ENCODE measurements around the gene GNS.

GNS gene

DNA sequence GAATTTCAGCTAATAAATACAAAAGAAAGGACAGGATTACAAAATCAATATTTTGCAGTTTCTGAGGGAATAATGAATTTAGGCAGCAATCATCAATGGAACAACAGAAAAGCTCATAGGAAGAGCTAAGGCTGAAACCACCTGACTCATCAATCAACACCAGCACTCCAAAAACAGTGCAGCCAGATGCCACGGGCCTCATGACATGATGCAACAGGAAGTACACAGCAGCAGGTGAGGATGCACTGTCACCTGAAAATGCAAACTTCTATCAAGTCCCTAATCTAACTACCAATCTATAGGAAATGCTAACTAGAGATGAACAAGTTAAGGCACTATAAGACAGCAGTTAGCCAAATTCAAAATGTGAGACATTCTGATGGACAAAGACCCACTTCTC lies 21.7 kb downstream of the GNS start:
- DNase-seq (ENCODE audit: low spot score) (no peak), FAIRE-seq (no peak)

DNA sequence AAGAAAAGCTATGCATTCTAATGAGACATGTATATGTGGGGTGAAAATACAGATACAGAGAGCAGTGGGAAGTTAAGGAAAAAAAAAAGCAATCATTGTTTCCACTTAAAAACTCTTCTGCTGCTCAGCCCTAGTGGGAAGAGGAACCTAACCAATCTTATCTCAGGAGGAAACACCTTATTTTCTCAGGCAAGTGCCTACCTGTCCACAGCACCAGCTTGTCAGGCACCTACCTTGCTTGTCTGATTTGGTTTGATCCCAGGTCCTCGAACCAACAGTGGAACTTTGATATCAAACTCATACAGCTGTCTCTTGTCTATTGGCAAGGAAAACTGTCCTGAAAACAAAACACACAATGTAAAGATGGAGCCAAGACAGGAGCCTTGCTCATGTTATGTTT lies 22.4 kb downstream of the GNS start:
- DNase-seq (ENCODE audit: low spot score) (no peak), FAIRE-seq (no peak)

DNA sequence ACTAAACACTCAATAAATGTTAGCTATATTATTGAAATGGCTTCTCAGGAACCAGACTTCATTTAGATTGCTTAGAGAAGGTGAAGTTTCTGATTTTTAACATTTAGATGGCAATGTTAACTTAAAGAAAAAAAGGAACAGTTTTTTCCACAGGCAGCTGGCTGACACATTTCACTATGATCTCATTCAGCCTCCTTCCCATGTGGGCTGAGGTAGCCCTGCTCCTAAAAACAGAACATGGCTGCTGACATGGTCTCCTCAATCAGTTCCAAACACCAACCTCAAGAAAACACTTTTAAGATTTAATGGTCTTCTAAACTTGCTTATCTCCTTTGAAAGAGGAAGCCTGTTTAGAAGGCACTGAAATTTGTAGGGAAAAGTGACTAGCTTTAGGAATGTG lies 23.8 kb downstream of the GNS start:
- FAIRE-seq = no peak
- DNase-seq (ENCODE audit: low spot score) = no peak

DNA sequence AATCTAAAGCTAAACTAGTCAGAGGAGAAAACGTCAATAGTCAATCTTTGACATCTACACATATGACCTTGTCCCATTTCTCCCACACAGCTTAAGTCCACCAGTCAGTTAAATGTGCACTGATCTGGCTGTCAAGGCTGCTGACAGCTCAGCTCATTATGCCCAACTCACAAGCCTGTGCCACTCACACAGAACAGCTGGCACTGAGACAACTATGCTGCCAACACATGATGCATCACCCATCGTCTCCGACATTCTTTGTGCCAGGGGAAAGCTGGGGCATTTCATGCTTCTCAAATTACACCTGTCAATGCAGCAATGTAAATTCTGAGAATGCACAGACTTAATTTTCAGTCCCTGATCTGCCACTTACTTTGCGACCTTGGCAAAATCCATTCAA lies 25.3 kb downstream of the GNS start:
- peak; percentile 41 for DNase-seq (ENCODE audit: low spot score)
- FAIRE-seq = no peak

DNA sequence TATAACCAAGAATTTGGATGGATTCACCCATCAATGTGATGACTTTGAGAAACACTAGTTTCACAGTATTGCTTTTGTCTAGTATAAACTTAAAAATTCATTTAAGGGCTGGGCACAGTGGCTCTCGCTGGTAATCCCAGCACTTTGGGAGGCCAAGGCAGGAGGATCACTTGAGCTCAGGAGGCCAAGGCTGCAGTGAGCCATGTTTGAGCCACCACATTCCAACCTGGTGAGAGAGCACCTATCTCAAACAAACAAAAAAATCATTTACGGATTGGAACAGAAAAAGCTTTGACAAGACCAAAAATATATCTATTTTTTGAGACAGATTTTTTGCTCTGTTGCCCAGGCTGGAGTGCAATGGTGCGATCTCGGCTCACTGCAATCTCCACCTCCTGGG lies 27.5 kb downstream of the GNS start:
- FAIRE-seq (no peak), DNase-seq (ENCODE audit: low spot score) (no peak)

DNA sequence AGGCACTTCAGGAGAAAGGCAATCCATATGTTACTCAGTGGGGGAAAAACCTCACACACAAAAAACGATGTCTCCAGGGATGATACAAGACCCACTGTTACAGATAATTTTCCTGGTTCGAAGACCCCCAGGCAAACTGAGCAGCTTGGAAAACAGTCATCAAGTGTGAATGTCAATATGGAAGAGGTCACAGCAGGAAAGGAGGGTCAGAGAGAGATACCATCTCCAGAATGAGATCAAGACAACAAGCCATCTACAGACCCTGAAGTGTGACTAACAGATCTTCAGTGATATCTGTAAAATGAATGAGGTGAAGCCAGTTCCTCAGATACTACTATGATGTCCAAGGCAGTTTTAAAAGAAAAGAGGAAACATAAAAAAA lies 28.6 kb downstream of the GNS start:
- FAIRE-seq = no peak
- no peak for DNase-seq (ENCODE audit: low spot score)

DNA sequence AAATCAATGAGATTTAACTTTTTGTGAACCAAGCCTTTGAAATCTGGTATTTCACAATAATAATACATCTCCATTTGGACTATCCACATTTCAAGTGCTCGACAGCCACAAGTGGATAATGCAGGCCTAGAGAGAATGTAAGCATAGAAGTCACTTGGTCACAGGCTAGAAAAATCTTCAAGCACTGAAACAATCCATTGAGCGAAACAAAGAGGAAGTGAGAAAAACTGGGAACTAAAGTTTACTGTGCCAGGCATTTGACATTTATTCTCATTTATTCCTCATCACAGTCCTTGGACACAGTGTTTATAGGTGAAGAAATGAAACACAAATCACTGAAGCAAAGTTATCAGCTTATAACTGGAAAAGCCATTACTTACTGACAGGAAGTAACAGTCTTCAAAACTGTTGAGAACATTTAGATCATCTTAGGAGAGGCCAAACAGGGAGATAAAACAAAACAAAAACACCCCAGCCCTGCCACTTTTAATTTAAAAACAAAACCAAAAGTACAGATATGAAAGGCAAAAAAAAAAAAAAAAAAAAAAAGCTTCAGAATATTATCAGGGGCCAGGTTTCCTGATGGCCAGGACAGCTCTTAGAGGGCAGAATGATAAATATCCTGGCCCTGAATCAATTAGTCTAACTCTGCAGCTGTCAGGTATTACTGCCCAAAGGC lies 29.2 kb downstream of the GNS start:
- FAIRE-seq (no peak), DNase-seq (ENCODE audit: low spot score) (no peak)

DNA sequence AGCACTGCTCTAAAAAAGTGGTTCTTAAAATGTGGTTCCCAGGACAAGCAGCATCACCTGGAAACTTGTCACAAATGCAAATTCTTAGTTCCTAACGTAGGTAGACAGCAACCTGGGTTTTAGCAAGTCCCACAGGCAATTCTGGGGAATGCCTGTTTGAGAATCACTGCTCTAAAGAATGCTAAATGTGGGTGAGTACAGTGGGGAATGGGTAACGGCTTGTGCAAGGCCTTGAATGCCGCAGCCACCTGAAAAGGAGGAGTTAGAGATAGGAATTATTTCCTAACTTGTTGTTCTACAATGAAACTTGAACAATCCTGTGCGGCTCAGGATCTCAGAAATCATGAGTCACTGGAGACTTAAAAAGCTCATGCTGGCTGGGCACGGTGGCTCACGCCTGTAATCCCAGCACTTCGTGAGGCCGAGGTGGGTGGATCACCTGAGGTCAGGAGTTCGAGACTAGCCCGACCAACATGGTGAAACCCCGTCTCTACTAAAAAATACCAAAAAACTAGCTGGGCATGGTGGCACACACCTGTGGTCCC lies 34.9 kb downstream of the GNS start:
- FAIRE-seq (no peak), DNase-seq (ENCODE audit: low spot score) (no peak)

DNA sequence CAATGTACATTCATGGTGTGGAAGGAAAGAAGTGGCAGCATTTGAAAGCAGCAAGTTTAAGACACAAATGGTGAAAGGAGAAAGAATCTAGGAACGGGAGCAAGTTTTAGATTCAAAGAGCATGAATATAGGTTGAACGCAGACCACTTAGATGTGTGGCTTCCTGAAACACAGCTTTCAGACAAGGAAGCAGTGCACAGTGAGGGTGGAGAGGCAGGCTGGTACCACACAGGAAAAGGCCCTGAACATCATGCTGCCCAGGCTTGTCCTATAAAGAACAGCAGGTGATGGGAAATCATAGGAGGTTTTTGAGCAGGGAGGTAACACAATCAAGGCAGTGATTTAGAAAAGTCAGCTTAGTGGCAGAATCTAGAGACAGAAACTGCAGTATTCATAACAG lies 35.6 kb downstream of the GNS start:
- no peak for FAIRE-seq
- no peak for DNase-seq (ENCODE audit: low spot score)

DNA sequence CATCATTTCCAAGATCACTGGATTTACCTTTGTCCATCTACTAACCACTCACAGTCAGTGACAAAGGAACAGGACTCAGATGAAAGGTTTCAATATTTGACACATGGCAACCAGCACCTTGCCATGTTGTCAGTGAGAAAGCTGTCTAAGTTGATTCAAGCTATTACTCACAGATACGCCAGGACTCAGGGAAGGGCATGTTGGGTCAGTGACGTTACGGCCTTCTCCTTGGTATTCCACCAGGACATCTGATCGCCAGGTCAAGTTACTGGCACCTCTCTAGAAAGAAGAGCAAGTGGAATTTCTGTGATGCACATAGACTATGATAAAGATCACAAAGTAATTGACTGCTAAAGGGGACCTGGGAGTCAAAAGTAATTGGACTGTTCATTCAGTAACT lies 36.4 kb downstream of the GNS start:
- DNase-seq (ENCODE audit: low spot score) (no peak), FAIRE-seq (peak; percentile 32)

DNA sequence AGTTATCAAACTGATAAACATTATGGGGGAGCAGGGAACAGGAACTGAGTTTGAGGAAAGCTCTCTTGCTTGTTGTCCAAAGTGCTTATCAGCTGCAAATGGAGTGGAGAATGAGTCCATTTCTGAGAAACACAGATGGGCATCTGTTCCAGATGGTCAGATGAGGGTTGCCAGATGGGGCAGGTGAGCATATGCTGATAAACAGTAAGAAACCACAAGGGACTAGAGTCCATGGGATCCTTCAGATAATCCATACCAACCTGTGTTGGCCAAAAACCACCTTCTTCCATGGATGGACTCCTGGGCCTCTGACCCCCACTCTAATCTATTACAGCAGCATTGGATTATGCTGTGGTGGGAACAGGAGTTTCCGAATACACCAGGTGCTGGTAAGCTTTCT lies 38.3 kb downstream of the GNS start:
- DNase-seq (ENCODE audit: low spot score) (no peak), FAIRE-seq (no peak)

DNA sequence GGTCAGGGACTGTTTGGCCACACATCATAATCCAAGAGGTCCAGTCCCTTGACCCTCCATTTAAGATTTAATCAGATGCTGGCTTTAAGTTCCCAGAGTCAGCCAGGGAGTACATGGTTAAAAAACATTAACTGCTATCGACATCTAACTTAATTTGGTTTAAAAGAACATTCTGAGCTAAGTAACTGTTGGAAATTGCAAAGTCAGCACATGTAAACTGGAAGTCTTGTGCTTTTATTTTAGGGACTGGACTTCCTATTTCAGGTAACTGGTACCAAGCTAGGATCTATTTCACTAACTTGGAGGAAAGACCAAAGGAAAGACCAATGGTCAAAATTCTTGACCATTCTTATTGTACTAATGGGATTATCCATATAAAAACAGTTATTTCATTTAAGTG lies 40.6 kb downstream of the GNS start:
- no peak for FAIRE-seq
- no peak for DNase-seq (ENCODE audit: low spot score)

DNA sequence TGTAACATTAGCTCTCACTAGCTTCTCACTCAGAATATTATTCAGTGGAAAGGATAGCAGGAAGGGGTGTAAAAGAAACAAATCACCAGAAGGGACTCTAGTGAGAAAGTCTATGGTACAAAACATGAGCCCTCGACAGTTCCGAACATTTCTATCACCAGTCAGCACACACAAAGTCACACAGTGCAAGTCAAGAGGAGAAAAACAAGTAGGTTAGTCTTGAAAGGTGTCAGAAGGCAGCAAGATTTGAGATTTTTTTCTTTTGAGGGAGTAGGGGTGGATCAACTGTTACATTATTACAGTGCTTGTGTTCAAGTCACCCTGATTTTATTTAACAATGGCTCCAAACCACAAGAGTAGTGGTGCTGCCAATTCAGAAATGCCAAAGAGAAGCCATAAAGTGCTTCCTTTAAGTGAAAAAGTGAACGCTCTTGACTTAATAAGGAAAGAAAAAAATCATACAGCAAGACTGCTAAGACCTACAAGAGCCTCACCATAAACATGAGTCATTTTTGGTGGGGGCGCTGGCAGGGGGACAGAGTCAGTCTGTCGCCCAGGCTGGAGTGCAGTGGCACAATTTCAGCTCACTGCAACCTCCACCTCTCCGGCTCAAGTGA lies 42.3 kb downstream of the GNS start:
- FAIRE-seq (no peak), DNase-seq (ENCODE audit: low spot score) (no peak)

DNA sequence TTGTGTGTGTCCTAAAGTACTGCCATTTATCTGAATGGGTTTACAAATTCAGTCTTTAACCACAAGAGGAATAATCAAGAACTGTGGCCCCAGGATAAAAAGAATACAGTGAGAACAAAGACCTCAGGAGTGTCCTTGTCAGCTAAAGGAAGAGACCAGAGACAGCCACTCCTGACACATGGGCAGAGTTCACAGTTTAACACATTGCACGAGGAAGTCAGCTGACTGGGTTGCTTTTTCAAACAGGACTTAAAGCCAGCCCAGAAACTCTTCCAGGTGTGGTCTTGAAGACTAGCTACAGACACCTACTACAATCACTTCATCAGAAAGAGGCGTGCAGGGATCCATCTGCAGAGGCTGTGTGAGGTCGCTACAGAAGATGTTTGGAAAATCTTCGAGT lies 42.8 kb downstream of the GNS start:
- no peak for FAIRE-seq
- DNase-seq (ENCODE audit: low spot score) = no peak

DNA sequence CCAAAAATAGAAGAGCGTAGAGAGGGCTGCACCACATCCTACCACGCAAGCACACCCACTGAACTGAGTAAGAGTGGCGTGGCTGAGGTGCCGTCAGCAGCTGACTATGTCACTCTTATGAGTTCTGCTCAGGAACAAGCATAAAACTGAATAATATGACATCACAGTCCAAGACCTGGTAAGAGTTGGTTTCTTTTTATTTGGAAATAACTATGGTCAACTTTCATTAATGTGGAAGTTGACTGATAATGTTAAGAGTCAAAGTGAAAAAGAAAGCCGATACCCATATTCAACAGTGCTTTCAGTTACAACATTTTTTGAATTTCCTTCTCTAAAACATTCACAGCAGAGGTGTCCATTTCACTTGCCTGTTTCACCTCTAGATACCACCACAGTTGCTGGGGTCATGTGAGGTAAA lies 44.6 kb downstream of the GNS start:
- no peak for DNase-seq (ENCODE audit: low spot score)
- FAIRE-seq = no peak

DNA sequence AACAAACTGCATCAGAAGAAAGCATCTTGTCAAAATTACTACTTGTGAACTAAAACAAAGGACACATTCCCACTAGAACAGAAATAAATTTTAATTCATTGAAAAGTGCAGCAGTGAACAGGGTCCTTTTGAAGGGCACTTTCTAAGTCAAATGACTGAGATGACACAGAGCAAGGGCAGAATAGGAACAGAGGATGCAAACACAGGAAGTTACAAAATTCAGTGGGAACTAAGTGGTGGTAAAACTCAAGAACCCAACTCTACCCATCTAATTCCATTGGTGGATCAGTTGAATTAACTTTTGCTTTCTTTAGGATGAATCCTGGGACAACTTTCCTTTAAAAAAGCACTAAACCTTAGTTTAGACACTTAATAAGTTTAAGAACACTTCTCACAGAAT lies 45.8 kb downstream of the GNS start:
- DNase-seq (ENCODE audit: low spot score) (no peak), FAIRE-seq (no peak)

DNA sequence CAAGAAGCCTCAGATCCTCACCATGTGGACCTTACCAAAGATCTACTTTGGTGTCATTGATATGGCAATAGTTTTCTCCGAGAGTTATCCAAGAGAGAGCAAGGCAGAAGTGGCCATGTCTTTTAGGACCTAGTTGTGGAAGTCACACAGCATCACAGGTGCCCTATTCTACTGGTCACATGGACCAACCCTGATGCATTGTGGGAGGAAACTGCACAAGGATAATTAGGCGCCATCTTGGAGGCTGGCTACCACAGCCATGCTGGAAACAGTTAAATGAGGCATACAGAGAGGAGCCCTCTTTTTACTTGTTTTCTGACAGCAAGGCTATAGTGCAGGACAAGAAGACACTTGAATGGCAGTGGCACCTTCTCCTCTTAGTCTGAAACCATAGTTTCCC lies 49.8 kb downstream of the GNS start:
- no peak for DNase-seq (ENCODE audit: low spot score)
- no peak for FAIRE-seq

DNA sequence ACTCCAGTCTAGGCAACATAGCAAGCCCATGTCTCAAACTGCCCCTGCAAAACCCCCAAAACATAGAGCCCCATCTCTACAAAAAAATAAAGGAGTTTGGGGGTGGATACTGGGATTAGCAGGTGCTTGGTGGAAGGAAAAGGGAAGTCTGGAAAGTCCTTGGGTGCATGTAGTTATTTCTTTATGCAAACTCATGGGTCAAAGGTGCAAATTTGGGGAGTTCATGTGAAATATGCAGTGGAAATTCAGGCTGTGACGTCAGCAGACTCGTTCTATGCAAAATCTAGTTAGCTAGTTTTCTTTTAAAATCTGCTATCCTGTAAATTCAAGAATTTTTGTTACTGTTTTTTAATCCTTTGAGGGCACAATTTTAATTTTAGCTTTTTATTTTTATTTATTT lies 51.3 kb downstream of the GNS start:
- no peak for FAIRE-seq
- no peak for DNase-seq (ENCODE audit: low spot score)

DNA sequence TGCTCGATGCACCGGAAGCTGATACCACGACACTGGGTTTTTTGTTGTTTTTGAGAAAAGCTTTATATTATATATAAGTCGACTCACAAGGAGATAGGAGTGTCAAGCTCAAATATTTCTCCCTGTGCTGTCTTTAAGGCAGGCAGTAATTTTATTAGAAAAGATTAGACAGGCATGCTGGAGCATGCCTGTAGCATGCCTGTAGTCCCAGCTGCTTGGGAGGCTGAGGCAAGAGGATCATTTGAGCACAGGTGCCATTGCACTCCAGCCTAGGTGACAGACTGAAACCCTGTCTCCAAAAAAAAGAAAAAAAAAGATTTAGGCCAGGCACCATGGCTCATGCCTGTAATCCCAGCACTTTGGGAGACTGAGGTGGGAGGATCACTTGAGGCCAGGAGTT lies 51.8 kb downstream of the GNS start:
- FAIRE-seq (no peak), DNase-seq (ENCODE audit: low spot score) (no peak)

DNA sequence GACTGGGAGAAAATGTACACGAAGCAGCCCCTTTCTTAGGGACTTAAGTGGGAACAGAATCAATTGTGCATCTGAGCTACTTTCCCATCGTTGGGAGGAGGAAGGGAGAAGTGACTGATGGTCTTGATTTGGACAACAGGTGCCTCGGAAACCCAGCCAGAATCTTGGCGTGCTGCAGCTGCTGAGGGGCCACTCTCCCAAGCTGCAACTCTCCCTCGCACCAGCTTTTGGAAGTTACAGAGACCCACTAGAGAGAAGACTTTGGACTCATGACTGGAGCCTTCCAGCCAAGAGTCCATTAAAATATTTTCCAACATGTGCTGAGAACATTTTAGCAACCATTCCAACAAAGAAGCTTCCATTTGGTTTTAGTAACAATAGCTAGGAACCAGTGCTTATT lies 52.3 kb downstream of the GNS start:
- no peak for FAIRE-seq
- DNase-seq (ENCODE audit: low spot score) = no peak

DNA sequence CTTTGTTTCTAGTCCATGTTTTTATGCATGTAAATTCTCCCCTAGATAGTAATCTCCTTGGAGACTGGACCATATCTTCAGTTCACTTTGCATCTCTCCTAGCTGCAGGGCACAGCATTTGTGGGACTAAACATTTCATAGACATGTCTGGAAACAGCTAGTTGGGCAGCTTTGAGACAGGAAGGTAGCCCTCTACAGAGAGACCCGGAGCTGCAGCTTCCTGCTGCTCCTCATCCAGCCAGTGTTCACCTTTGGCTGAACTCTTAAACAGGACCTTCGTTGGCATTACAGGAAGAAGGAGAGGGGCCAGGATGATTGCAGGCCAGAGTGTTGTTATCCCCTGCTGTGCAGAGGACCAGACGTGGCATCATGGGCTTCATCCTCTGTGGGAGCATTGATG lies 52.9 kb downstream of the GNS start:
- DNase-seq (ENCODE audit: low spot score) (no peak), FAIRE-seq (no peak)

DNA sequence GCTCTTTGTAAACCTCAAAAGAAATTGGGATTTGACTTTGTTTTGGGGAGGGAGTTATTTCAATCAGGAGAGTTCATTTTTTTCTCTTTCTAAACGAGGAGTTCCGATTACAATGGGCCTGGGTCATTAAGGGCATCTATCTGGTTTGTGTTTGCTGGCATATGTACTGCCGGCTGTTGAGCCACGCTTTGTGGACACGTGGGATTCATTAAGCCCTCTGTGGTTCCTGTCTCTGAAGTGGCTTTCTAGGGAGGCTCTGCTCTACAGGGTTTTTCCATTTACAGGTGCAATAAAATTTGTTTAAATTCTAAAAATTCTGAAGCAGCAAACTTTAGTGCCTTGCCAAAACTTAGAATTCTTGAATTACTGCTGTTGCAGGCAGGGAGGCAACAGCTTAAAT lies 57.9 kb downstream of the GNS start:
- DNase-seq (ENCODE audit: low spot score) = no peak
- FAIRE-seq = no peak

DNA sequence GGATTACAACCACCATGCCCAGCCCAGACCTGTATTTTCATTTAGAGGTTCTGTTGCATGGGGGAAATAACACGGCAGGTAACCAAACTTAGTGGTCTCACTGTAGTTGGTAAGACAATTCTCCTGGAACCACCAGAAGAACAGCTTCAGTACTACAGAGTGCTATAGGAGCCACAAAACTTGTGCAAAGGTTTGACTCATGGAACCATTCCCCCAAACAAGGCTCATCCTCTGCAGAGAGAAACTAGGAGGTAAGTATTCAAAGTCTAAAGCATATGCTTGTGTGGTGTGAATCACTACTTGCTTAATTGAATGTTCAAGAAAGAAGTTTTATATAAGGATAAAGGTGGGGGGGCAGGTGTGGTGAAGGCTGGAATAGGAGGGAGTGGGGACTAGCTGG lies 58.7 kb downstream of the GNS start:
- FAIRE-seq (no peak), DNase-seq (ENCODE audit: low spot score) (no peak)

Measured in urothelium cell line (cell line).